Thyroid gland (tissue), 4 donors: ENCODE measurements around the gene TMEM271. TPM values are rescaled to one million over a fixed set of nuclear protein-coding genes. Genes with fewer than 3 reads are reported as not detected.

Experiments
- DNase-seq, 2 donors: peaks; one replicate each; pipeline ENCODE4 v3.0.0-alpha.2; 2019
- H3K27ac ChIP-seq, 3 donors: fragments of 200-600 bp; sonication (generic); 1 replicate in 2 of 3; 2 replicates in 1 of 3; pipeline ENCODE4 v1.5.1; 2016 to 2019; ENCODE audit warnings: mild to moderate bottlenecking in 1 of 3, moderate library complexity in 1 of 3
- H3K27me3 ChIP-seq: fragments of 200-600 bp; sonication (generic); one replicate; pipeline ENCODE4 v1.5.1; 2019
- H3K36me3 ChIP-seq, 2 donors: fragments of 200-600 bp; sonication (generic); one replicate each; pipeline ENCODE4 v1.5.1; 2016 to 2019
- H3K4me1 ChIP-seq, 2 donors: fragments of 200-600 bp; sonication (generic); one replicate each; pipeline ENCODE4 v1.5.1; 2017 to 2019
- H3K4me3 ChIP-seq, 3 donors: fragments of 200-600 bp; sonication (generic); replicated peaks in 1 of 3; 1 replicate in 2 of 3; 2 replicates in 1 of 3; pipeline ENCODE4 v1.5.1; 2016; ENCODE audit warnings: mild to moderate bottlenecking in 1 of 3
- H3K9me3 ChIP-seq: fragments of 200-600 bp; sonication (generic); one replicate; pipeline ENCODE4 v1.5.1; 2017
- POLR2A ChIP-seq, 2 donors: fragments of 450-650 bp; IDR thresholded peaks; one replicate each; pipeline ENCODE4 v1.6.1; 2017; ENCODE audit warnings: antibody characterized with exemption in 2 of 2, mild to moderate bottlenecking in 2 of 2, moderate library complexity in 1 of 2
- WGBS, 2 donors: methylation state at CpG; one replicate each; pipeline ENCODE4 v1.1.5; 2017; 5-methylcytosine and 5-hydroxymethylcytosine counted together
- intact Hi-C: fragments of 100-400 bp; cut with DNase I; formaldehyde crosslinking; loops from one replicate; pipeline ENCODE4 v1.15.1; 2023
- total RNA-seq, 4 donors: library from RNA; depleted of rRNA; stranded (reverse); fragments of >200 nt; gene quantifications; one replicate each; pipeline ENCODE4 v1.2.3, GENCODE V29; 2016
- TF ChIP-seq, protein P1 (sequence below), 6 experiments: fragments of 200-600 bp in 3 of 6; fragments of 450-650 bp in 3 of 6; sonication (generic) in 3 of 6; IDR thresholded peaks; one replicate each; pipeline ENCODE4 v1.5.1; 2016 to 2019; ENCODE audit warnings: antibody characterized with exemption in 6 of 6, mild to moderate bottlenecking in 2 of 6, inconsistent platforms in 1 of 6, moderate library complexity in 1 of 6

The TMEM271 gene
- total RNA-seq, 4 donors from 2014 or later: not detected

DNA sequence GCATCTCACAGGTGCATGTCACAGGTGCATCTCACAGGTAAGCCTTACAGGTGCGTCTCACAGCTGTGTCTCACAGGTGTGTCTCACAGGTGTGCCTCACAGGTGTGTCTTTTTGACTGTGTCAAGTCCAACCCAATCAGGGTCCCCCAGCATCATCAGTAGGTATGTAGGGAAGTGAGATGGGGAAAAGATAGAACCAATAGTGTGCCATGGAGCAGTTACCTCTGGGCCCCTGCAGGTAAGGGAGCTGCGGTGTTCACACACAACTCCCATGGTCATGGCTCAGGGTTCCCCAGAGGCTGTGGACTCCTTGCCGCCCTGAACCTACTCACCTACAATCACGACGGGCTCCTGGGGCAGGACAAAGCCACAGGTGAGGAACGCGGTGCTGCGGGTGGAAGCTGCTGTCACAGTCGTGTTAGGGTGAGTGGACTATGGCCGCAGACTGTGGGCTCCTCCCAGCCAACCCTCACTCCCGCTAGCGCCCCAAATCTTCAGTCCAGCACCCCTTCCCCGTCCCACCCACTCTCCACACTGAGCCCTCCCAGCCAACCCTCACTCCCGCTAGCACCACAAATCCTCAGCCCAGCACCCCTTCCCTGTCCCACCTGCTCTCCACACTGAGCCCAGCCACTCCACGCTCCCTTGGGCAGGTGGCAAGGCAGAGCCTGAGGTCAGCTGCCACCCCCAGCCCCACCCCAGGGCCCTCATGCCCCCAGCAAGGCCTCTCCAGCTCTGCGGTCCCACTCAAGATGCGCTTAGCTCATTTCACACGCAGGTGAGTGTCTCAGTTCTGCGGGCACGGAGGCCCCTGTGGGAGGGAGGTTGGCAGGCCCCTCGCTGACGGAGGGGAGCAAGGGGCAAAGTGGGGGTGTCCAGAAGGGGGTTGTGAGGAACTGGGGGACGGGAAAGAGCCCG is 47.2 kb upstream of the TMEM271 start:
- no peaks in the 10 kb centered on the region for H3K36me3 ChIP-seq
- DNase-seq: no peak

DNA sequence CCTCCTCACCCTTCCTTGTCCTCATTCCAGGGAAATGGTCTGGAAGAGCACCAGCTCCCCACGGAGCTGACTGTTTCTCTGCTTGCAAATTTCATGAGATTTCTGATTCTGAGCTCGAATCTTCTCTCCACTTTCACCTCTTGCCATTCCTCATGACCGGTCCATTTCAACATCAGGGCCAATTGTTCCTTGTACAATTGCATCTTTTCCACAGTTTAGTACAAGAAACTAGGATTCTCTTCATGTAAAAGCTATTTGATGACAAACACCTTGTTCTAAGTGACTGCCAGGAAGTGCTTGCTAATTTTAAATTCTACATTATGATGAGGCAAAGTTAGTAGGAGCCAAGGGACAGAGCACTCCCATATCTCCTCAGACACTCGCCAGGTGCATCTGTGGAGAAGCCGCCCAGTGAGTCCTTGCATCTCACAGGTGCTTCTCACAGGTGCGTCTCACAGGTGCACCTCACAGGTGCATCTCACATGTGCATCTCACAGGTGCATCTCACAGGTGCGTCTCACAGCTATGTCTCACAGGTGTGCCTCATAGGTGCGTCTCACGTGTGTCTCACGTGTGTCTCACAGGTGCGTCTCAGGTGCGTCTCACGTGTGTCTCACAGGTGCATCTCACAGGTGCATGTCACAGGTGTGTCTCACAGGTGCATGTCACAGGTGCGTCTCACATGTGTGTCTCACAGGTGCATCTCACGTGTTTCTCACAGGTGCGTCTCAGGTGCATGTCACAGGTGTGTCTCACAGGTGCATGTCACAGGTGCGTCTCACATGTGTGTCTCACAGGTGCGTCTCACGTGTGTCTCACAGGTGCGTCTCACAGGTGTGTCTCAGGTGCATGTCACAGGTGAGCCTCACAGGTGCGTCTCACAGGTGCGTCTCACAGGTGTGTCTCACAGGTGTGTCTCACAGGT is 46.2 kb upstream of the TMEM271 start:
- 89 to 91% methylated on average over 20 to 22 of the region's 22 CpGs for WGBS, 2 donors
- no peak for DNase-seq
- Histone ChIP-seq H3K9me3 (no peaks in the 10 kb centered on the region), H3K27ac (no peak overlapping the region), H3K36me3 (no peaks in the 10 kb centered on the region), H3K4me1 (peaks cover 6 to 10% of the 10 kb centered on the region in 2 donors), H3K4me3 (no peak overlapping the region), H3K27me3 (no peaks in the 10 kb centered on the region)
- intact Hi-C loops: no loop called here
- TF ChIP-seq POLR2A (IDR thresholded peaks at IDR 0.05): no peak
- TF ChIP-seq, protein P1, sequence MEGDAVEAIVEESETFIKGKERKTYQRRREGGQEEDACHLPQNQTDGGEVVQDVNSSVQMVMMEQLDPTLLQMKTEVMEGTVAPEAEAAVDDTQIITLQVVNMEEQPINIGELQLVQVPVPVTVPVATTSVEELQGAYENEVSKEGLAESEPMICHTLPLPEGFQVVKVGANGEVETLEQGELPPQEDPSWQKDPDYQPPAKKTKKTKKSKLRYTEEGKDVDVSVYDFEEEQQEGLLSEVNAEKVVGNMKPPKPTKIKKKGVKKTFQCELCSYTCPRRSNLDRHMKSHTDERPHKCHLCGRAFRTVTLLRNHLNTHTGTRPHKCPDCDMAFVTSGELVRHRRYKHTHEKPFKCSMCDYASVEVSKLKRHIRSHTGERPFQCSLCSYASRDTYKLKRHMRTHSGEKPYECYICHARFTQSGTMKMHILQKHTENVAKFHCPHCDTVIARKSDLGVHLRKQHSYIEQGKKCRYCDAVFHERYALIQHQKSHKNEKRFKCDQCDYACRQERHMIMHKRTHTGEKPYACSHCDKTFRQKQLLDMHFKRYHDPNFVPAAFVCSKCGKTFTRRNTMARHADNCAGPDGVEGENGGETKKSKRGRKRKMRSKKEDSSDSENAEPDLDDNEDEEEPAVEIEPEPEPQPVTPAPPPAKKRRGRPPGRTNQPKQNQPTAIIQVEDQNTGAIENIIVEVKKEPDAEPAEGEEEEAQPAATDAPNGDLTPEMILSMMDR (IDR thresholded peaks at IDR 0.05): no peak

More for the DNA sequence above, 47.2 kb upstream of the TMEM271 start:
- 73 to 76% methylated on average over 24 of the region's 24 CpGs for WGBS, 2 donors
- TF ChIP-seq, protein P1 (IDR thresholded peaks at IDR 0.05): no peak
- no peak for TF ChIP-seq POLR2A (IDR thresholded peaks at IDR 0.05)
- Histone ChIP-seq H3K27ac (no peak overlapping the region), H3K4me1 (peaks cover 6 to 16% of the 10 kb centered on the region in 2 donors), H3K4me3 (no peak overlapping the region), H3K9me3 (no peaks in the 10 kb centered on the region), H3K27me3 (no peaks in the 10 kb centered on the region)
- intact Hi-C loops: no loop called here

DNA sequence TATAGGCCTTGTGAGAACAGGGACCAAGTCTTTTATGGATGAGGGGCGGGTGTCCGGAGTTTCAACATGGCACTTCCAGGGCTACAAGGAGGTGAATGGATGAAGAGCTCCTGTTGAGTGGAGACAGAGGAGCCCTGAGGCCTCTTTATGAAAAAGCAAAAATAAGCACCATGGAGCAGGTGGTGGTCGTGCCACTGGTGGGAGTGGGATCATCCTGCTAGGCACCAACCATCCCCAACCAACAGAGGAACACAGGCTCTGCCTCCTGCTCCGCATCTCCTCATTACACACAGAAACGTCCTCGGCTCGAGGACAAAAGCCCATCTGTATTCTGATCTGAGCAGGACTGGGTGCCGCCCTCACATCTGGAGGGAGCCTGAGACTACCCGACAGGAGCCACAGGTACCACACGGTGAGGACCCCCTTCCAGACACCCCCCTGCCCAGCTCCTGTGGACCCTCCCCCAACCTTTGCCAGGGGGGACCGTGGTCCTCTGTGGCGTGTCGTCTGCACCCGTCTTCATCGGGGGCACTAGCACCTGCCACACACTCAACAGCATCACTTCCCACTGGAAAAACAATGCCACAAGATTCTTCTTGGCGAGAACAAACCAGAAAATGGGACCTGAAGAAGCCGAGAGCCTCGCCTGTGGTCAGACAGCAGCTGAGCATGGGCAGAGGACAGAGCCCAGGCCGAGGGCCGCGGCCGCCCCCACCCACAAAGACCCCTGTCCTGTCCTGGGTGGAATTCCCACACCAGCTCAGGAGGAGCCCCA is 45.4 kb upstream of the TMEM271 start:
- Histone ChIP-seq H3K36me3 (no peaks in the 10 kb centered on the region), H3K4me3 (no peak overlapping the region), H3K27ac (no peak overlapping the region), H3K9me3 (no peaks in the 10 kb centered on the region), H3K4me1 (peaks cover 6 to 10% of the 10 kb centered on the region in 2 donors), H3K27me3 (no peaks in the 10 kb centered on the region)
- no peak for TF ChIP-seq POLR2A (IDR thresholded peaks at IDR 0.05)
- TF ChIP-seq, protein P1 (IDR thresholded peaks at IDR 0.05): no peak
- WGBS, 2 donors: 81 to 85% methylated on average over 11 to 22 of the region's 22 CpGs
- intact Hi-C loops: no loop called here
- no peak for DNase-seq

DNA sequence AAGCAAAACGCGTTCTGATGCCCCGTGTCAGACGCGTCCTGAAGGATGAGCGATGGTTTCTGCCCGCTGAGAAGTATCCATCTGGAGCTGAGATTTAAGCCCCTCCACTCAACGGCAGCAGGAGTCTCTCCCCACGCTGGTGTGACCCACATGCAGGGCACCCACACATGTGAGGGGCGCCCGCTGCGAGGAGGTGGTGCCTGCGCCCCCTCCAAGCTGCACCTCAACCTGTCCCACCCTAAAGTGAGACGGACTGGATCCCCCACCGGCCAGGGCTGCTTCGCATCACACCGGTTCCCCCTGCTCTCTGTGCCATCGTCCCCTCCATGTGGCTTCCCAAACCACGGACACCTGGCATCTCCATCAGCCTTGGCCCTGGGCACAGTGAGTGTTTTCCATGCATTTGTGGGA is 44.8 kb upstream of the TMEM271 start:
- H3K4me1 ChIP-seq: peaks cover 6 to 10% of the 10 kb centered on the region in 2 donors
- H3K36me3 ChIP-seq: no peaks in the 10 kb centered on the region
- H3K27me3 ChIP-seq: no peaks in the 10 kb centered on the region
- H3K4me3 ChIP-seq: no peak overlapping the region
- TF ChIP-seq POLR2A (IDR thresholded peaks at IDR 0.05): no peak
- TF ChIP-seq, protein P1 (IDR thresholded peaks at IDR 0.05): no peak
- no peak overlapping the region for H3K27ac ChIP-seq
- DNase-seq: no peak
- WGBS, 2 donors: 91 to 96% methylated on average over 12 to 19 of the region's 19 CpGs
- intact Hi-C loops: no loop called here
- H3K9me3 ChIP-seq: no peaks in the 10 kb centered on the region
